Activated T-helper 1 cell treated with Interleukin-2 at 50 U/mL for 16 hours (primary cell): ENCODE measurements around the gene NR6A1.

ENCODE experiments used
- DNase-seq: peaks from one replicate; pipeline ENCODE4 v3.0.0-alpha.2; 2020; ENCODE audit warnings: low read depth

Gene NR6A1

DNA sequence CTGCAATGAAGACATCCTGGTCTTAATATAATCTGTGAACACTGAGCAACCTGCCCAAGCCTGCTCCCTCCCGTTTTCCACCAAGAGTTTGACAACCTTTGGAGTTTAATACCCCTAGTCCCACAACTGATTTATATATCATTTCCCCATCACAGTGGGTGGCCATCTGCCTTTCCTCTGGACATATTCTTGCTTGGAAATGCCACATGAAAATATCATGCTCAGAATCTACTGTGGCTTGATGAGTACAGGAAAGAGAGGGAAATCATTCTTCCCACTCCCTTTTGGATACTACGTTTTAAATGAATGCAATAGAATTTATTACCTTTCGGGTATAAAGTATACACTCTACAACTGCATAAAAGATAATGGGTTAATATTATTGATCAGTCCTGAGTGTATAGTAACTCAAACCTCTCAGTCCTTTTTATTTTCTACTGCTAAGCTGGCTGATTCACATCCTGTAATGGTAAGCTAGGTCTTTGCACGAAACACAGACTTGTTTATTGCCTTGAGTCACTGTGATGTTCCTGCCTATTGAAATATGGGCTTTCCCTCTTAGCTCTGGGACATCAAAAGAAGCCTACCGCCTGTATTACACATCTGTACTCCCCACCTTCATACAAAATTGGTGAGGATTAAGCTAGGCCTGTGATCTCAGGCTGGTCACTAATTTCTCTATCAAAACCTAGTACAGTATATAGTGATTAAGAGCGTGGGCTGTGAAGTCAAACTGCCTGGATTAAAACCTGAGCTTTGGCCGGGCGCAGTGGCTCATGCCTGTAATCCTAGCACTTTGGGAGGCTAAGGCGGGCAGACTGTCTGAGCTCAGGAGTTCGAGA, 196.4 kb downstream of the NR6A1 start:
- DNase-seq = no peak

GRCh38 chr9:124570942-124571666, 200.0 kb downstream of the NR6A1 start:
- DNase-seq = no peak

- DNase-seq = no peak
These were observed 201.2 kb downstream of the NR6A1 start for GRCh38 chr9:124569942-124570341.

DNA sequence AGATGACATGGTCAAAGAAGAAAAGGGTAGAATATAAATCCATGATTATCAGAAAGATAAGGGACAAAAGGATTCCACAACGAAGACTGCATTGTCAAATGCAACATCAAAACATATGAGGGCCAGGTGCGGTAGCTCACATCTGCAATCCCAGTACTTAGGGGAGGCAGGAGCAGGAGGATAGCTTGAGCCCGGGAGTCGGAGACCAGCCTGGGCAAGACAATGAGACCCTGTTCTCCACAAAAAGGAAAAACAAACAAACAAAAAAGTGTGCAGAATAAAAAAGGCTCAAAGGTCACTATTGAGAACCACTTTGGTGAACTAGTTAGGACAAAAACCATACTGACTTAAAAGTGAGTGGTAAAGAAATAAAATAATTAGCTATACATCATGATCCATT, 203.7 kb downstream of the NR6A1 start:
- no peak for DNase-seq

- no peak for DNase-seq
These were observed 208.8 kb downstream of the NR6A1 start for GRCh38 chr9:124562328-124562727.

DNA sequence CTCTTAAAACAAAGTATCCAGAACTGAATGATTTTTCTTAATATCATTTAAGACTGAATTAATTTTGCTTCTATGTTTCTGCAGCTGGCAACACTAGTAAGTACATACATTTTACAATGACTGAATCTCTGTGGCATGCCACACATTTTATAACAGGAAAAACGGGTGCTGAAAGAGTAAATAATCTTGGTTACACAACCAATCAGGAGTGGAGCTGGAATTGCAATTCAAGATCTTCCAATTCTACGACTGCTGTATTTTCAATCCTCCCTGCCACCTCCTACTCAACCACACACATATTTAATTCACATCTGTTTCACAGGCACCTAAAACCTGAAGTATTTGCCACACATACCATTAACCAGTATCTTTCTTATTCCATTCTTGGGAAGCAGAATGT, 211.2 kb downstream of the NR6A1 start:
- no peak for DNase-seq

- DNase-seq = no peak
These were observed 212.2 kb downstream of the NR6A1 start for GRCh38 chr9:124558777-124559470.

GRCh38 chr9:124557895-124558294, 213.2 kb downstream of the NR6A1 start:
- no peak for DNase-seq

- DNase-seq = no peak
These were observed 216.1 kb downstream of the NR6A1 start for GRCh38 chr9:124555043-124555442.

- DNase-seq = no peak
These were observed 217.4 kb downstream of the NR6A1 start for GRCh38 chr9:124553738-124554137.

DNA sequence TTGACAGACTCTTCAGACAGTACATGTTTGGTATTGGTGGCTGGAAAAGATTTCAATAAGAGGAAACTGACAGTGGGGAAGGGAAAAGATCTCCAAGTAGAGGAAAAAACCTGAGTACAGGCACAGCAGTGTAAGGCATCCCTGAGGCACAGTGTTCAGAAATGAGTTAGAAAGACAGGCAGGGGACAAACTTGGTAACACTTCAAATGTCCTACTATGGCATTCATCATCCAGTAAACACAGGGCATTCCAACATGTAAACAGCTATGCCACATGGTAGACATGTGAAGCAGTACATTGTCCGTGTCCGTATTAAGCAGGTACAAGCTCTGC, 218.9 kb downstream of the NR6A1 start:
- DNase-seq = no peak

GRCh38 chr9:124551472-124552272, 219.4 kb downstream of the NR6A1 start:
- no peak for DNase-seq

- no peak for DNase-seq
These were observed 221.0 kb downstream of the NR6A1 start for GRCh38 chr9:124550072-124550471.

- DNase-seq = no peak
These were observed 222.1 kb downstream of the NR6A1 start for GRCh38 chr9:124549016-124549415.

- no peak for DNase-seq
These were observed 226.6 kb downstream of the NR6A1 start for GRCh38 chr9:124544535-124544934.

DNA sequence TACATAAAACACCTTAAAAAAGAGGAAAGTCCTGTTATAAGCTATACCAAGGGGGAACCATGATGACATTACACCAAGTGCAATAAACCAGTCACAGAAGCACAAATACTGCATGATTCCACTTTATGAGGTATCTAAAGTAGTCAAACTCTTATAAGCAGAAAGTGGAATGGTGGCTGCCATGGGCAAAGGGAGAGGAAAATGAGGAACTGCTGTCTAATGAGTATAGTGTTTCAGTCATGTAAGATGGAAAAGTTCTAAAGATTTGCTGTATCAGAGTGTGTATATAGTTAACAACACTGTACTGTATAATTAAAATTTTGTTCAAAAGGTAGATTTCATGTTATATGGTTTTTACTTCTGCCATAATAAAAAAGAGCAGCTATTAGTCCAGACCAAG, 229.3 kb downstream of the NR6A1 start:
- DNase-seq = no peak

- DNase-seq = no peak
These were observed 233.2 kb downstream of the NR6A1 start for GRCh38 chr9:124537926-124538325.

GRCh38 chr9:124535846-124536245, 235.3 kb downstream of the NR6A1 start:
- no peak for DNase-seq

GRCh38 chr9:124532897-124533296, 238.2 kb downstream of the NR6A1 start:
- no peak for DNase-seq

DNA sequence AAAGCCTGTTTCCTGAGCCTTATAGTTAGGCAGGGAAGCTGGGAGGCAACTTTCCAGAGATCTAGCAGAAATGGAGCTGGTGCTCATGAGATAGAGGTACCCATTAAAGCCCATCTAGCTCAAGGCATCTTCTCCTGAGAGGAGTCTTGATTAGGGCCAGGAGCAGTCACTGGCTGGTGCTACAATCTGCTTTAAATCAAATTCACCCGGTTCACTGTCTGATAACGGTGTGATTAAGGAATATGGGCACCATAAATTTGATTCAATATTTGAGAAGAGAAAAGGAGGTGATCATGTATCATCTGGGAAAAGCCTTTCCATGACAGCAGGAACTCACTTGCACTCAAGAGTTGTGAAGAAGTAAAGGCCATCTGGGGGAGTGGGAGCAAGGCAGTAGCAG, 240.0 kb downstream of the NR6A1 start:
- no peak for DNase-seq

GRCh38 chr9:124530246-124530645, 240.9 kb downstream of the NR6A1 start:
- DNase-seq = no peak

DNA sequence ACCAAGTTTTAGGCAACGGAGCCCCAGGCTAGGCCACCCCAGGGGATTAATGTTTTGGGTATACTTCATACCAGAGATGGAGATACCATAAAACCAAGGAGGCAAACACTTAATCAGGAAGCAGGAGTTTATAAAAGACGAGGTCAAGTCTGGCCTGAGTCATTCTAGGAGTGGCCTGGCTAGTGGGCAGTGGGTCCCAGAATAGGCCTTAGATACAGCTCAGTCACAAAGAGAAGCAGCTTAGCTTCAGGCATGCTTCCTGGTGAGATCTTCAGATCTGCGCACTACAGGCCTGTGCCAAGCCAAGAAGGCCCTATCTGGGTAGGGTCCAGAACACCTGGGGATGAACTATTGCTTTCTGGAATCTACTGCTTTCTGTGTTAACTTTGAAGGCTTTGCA, 243.3 kb downstream of the NR6A1 start:
- DNase-seq = no peak
